PC-9 (cell line): Measurements from ENCODE around the gene TMEM203.

Source experiments
- EZH2 ChIP-seq: fragments of 200-600 bp; sonication (generic); IDR thresholded peaks from 2 replicates; pipeline ENCODE4 v1.8.0; 2017; ENCODE audit warnings: antibody characterized with exemption, low read depth
- TF ChIP-seq, protein P1 (sequence below): fragments of 200-600 bp; sonication (generic); conservative IDR thresholded peaks from 2 replicates; pipeline ENCODE4 v1.6.1; 2017; ENCODE audit warnings: mixed run types, antibody characterized with exemption, mild to moderate bottlenecking, moderate library complexity

DNA sequence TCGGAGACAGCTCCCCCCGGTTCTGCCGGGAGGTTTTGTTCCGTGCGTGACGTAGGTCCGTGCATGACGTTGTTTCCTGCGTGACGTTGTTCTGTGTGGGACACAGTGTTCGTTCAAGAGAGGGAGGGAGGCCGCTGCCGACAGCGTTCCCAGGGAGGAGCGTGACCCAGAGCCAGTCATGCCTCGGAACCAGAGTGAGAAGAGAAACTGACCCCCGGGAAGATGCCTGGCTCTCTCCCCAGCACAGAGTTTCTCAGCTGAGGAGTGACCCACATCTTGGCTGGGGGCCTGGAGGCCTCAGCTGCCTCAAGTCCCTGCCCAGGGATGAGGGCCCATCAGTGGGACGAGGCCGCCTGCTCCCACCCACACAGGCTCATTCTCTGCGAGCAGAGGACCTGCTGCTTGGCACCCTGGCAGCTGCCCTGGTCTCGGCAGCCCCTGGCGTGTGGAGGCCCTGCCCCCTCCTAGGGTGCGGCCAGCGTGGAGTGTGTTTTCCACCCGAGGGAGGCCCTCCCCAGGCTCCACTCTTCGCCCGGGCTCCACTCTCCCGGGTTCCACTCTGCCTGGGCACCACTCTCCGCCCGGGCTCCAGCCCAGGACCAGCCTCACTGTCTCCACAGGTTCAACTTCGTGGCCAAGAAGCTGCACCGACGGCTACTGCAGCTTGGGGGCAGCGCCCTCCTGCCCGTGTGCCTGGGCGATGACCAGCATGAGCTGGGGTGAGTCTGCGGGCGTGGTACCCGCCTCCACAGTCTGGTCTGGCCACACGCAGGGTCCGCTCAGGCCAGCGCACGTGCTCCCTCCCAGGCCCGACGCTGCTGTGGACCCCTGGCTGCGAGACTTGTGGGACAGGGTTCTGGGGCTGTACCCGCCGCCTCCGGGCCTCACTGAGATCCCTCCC is 8.0 kb upstream of the TMEM203 start:
- TF ChIP-seq EZH2 = no peak
- TF ChIP-seq, protein P1, sequence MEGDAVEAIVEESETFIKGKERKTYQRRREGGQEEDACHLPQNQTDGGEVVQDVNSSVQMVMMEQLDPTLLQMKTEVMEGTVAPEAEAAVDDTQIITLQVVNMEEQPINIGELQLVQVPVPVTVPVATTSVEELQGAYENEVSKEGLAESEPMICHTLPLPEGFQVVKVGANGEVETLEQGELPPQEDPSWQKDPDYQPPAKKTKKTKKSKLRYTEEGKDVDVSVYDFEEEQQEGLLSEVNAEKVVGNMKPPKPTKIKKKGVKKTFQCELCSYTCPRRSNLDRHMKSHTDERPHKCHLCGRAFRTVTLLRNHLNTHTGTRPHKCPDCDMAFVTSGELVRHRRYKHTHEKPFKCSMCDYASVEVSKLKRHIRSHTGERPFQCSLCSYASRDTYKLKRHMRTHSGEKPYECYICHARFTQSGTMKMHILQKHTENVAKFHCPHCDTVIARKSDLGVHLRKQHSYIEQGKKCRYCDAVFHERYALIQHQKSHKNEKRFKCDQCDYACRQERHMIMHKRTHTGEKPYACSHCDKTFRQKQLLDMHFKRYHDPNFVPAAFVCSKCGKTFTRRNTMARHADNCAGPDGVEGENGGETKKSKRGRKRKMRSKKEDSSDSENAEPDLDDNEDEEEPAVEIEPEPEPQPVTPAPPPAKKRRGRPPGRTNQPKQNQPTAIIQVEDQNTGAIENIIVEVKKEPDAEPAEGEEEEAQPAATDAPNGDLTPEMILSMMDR = peak; percentile 51
